Rectal smooth muscle tissue (tissue), 1 donor: ENCODE measurements around the gene PSMC3.
A peak's percentile ranks its signal among the peaks of the same experiment; 100 is the strongest.

Experiments
- H3K27ac ChIP-seq: one replicate; pipeline ENCODE4 v1.7.0; 2013; ENCODE audit warnings: low read depth, low read length, inconsistent platforms
- H3K27me3 ChIP-seq: one replicate; pipeline ENCODE4 v1.7.0; 2013; ENCODE audit warnings: low read length; ENCODE audit not compliant: control insufficient read depth, insufficient read depth
- H3K36me3 ChIP-seq: one replicate; pipeline ENCODE4 v1.7.0; 2013; ENCODE audit warnings: low read length; ENCODE audit not compliant: control insufficient read depth, insufficient read depth
- H3K4me1 ChIP-seq: one replicate; pipeline ENCODE4 v1.7.0; 2013; ENCODE audit warnings: low read length; ENCODE audit not compliant: control insufficient read depth, insufficient read depth
- H3K4me3 ChIP-seq: one replicate; pipeline ENCODE4 v1.7.0; 2013; ENCODE audit warnings: low read length
- H3K9ac ChIP-seq: one replicate; pipeline ENCODE4 v1.7.0; 2013; ENCODE audit warnings: low read length

The PSMC3 gene

GRCh38 chr11:47384498-47384897 lies 41.7 kb downstream of the PSMC3 start:
- no peaks in the 10 kb centered on the region for H3K27me3 ChIP-seq
- H3K9ac ChIP-seq = no peak overlapping the region
- H3K4me3 ChIP-seq = no peak overlapping the region
- no peaks in the 10 kb centered on the region for H3K4me1 ChIP-seq
- H3K36me3 ChIP-seq = no peaks in the 10 kb centered on the region
- no peak overlapping the region for H3K27ac ChIP-seq

GRCh38 chr11:47383071-47383470 lies 43.2 kb downstream of the PSMC3 start:
- Histone ChIP-seq H3K4me3 (no peak overlapping the region), H3K4me1 (no peaks in the 10 kb centered on the region), H3K9ac (no peak overlapping the region), H3K27me3 (no peaks in the 10 kb centered on the region), H3K27ac (no peak overlapping the region), H3K36me3 (no peaks in the 10 kb centered on the region)

GRCh38 chr11:47380078-47380477 lies 46.2 kb downstream of the PSMC3 start:
- Histone ChIP-seq H3K4me1 (no peaks in the 10 kb centered on the region), H3K36me3 (no peaks in the 10 kb centered on the region), H3K27ac (no peak overlapping the region), H3K4me3 (no peak overlapping the region), H3K9ac (no peak overlapping the region), H3K27me3 (no peaks in the 10 kb centered on the region)

- Histone ChIP-seq H3K4me3 (no peak overlapping the region), H3K9ac (no peak overlapping the region), H3K4me1 (no peaks in the 10 kb centered on the region), H3K36me3 (no peaks in the 10 kb centered on the region), H3K27ac (no peak overlapping the region), H3K27me3 (no peaks in the 10 kb centered on the region)
Measured at GRCh38 chr11:47379317-47379716, 46.9 kb downstream of the PSMC3 start.

GRCh38 chr11:47378836-47379170 lies 47.4 kb downstream of the PSMC3 start:
- Histone ChIP-seq H3K4me1 (no peaks in the 10 kb centered on the region), H3K36me3 (no peaks in the 10 kb centered on the region), H3K27ac (no peak overlapping the region), H3K9ac (no peak overlapping the region), H3K27me3 (no peaks in the 10 kb centered on the region), H3K4me3 (no peak overlapping the region)

GRCh38 chr11:47378010-47378835 lies 48.0 kb downstream of the PSMC3 start, which contains the start of gene SPI1:
SPI1 (minus strand) TSS chr11:47378547; CDS start chr11:47378353, 194 bp downstream.
- Histone ChIP-seq H3K27me3 (no peaks in the 10 kb centered on the region), H3K27ac (no peak within 1 kb of the TSS), H3K36me3 (no peaks in the 10 kb centered on the region), H3K4me1 (no peaks in the 10 kb centered on the region), H3K4me3 (peak within 1 kb of the TSS; percentile 32), H3K9ac (no peak within 1 kb of the TSS)

GRCh38 chr11:47377571-47378009 lies 48.6 kb downstream of the PSMC3 start:
- no peaks in the 10 kb centered on the region for H3K27me3 ChIP-seq
- H3K9ac ChIP-seq = no peak overlapping the region
- no peaks in the 10 kb centered on the region for H3K36me3 ChIP-seq
- H3K4me1 ChIP-seq = no peaks in the 10 kb centered on the region
- no peak overlapping the region for H3K27ac ChIP-seq
- peak overlapping the region; percentile 32 for H3K4me3 ChIP-seq

- Histone ChIP-seq H3K27ac (no peak overlapping the region), H3K9ac (peak overlapping the region; percentile 4), H3K4me3 (peak overlapping the region; percentile 32)
Measured at GRCh38 chr11:47376525-47377371, 49.5 kb downstream of the PSMC3 start.

GRCh38 chr11:47376107-47376524 lies 50.1 kb downstream of the PSMC3 start:
- H3K9ac ChIP-seq = peak overlapping the region; percentile 4
- peak overlapping the region; percentile 32 for H3K4me3 ChIP-seq
- no peaks in the 10 kb centered on the region for H3K27me3 ChIP-seq
- H3K4me1 ChIP-seq = no peaks in the 10 kb centered on the region
- no peak overlapping the region for H3K27ac ChIP-seq
- no peaks in the 10 kb centered on the region for H3K36me3 ChIP-seq

More at GRCh38 chr11:47376525-47377371, 49.5 kb downstream of the PSMC3 start:
- Histone ChIP-seq H3K36me3 (no peaks in the 10 kb centered on the region), H3K4me1 (no peaks in the 10 kb centered on the region), H3K27me3 (no peaks in the 10 kb centered on the region)

- H3K4me3 ChIP-seq = no peak overlapping the region
- H3K27me3 ChIP-seq = no peaks in the 10 kb centered on the region
- no peak overlapping the region for H3K9ac ChIP-seq
- H3K4me1 ChIP-seq = no peaks in the 10 kb centered on the region
- H3K36me3 ChIP-seq = no peaks in the 10 kb centered on the region
- no peak overlapping the region for H3K27ac ChIP-seq
Measured at GRCh38 chr11:47375546-47376085, 50.6 kb downstream of the PSMC3 start.

GRCh38 chr11:47375020-47375419 lies 51.2 kb downstream of the PSMC3 start:
- Histone ChIP-seq H3K27ac (no peak overlapping the region), H3K4me3 (no peak overlapping the region), H3K36me3 (no peaks in the 10 kb centered on the region), H3K4me1 (no peaks in the 10 kb centered on the region), H3K27me3 (no peaks in the 10 kb centered on the region), H3K9ac (no peak overlapping the region)

- Histone ChIP-seq H3K36me3 (no peaks in the 10 kb centered on the region), H3K9ac (no peak overlapping the region), H3K4me1 (no peaks in the 10 kb centered on the region), H3K4me3 (no peak overlapping the region), H3K27ac (no peak overlapping the region), H3K27me3 (no peaks in the 10 kb centered on the region)
Measured at GRCh38 chr11:47374720-47375019, 51.6 kb downstream of the PSMC3 start.
